Neural cell (in vitro differentiated cells): ENCODE measurements around the gene CDKN2AIPNL. TPM values are rescaled to one million over a fixed set of nuclear protein-coding genes. Genes with fewer than 3 reads are reported as not detected.

Experiments
- H2AFZ ChIP-seq: fragments of 200-600, 300-800 bp; sonication (generic), shearing (Covaris generic); 2 replicates; pipeline ENCODE4 v1.6.0; 2014; ENCODE audit warnings: low read depth, mild to moderate bottlenecking, antibody characterized with exemption, low read length, moderate library complexity
- H3F3A ChIP-seq: fragments of 200-600 bp; shearing (Covaris generic); 2 replicates; pipeline ENCODE4 v1.6.1; 2016; ENCODE audit warnings: mild to moderate bottlenecking, moderate library complexity, mixed read lengths, antibody characterized with exemption, low read length; ENCODE audit not compliant: insufficient read depth, poor library complexity, severe bottlenecking
- H3K27ac ChIP-seq: fragments of 200-600, 300-800 bp; sonication (generic), shearing (Covaris generic); 2 replicates; pipeline ENCODE4 v1.5.1; 2014; ENCODE audit warnings: mild to moderate bottlenecking, low read length, moderate library complexity
- H3K27me3 ChIP-seq: fragments of 300-800, 200-600 bp; sonication (generic), shearing (Covaris generic); 2 replicates; pipeline ENCODE4 v1.6.0; 2014; ENCODE audit warnings: mild to moderate bottlenecking, low read depth, low read length, moderate library complexity; ENCODE audit not compliant: insufficient read depth
- H3K36me3 ChIP-seq: fragments of 300-800, 200-600 bp; sonication (generic), shearing (Covaris generic); 2 replicates; pipeline ENCODE4 v1.5.1; 2014; ENCODE audit warnings: mild to moderate bottlenecking, antibody characterized with exemption, low read length, moderate library complexity; ENCODE audit not compliant: insufficient read depth
- H3K4me2 ChIP-seq: fragments of 300-800, 200-600 bp; sonication (generic), shearing (Covaris generic); 2 replicates; pipeline ENCODE4 v1.6.0; 2014; ENCODE audit warnings: mild to moderate bottlenecking, low read length
- H3K4me3 ChIP-seq: fragments of 300-800, 200-600 bp; sonication (generic), shearing (Covaris generic); 2 replicates; pipeline ENCODE4 v1.5.1; 2014; ENCODE audit warnings: mild to moderate bottlenecking, low read length, moderate library complexity
- H3K79me2 ChIP-seq: fragments of 200-600 bp; shearing (Covaris generic); replicated peaks from 2 replicates; pipeline ENCODE4 v1.6.0; 2014; ENCODE audit warnings: mild to moderate bottlenecking, low read length, moderate library complexity; ENCODE audit not compliant: insufficient read depth
- H3K9ac ChIP-seq: fragments of 300-800, 200-600 bp; sonication (generic), shearing (Covaris generic); 2 replicates; pipeline ENCODE4 v1.6.1; 2016; ENCODE audit warnings: mild to moderate bottlenecking, low read length, mixed read lengths
- H3K9me2 ChIP-seq: fragments of 200-600 bp; shearing (Covaris generic); 2 replicates; pipeline ENCODE4 v1.6.1; 2016; ENCODE audit warnings: mild to moderate bottlenecking, low read length, mixed read lengths; ENCODE audit not compliant: insufficient read depth
- H3K9me3 ChIP-seq: fragments of 200-600, 300-800 bp; sonication (generic), shearing (Covaris generic); 2 replicates; pipeline ENCODE4 v1.6.1; 2016; ENCODE audit warnings: mild to moderate bottlenecking, mixed run types, low read length, moderate library complexity, mixed read lengths
- H4K20me1 ChIP-seq: fragments of 200-600 bp; shearing (Covaris generic); 2 replicates; pipeline ENCODE4 v1.6.1; 2016; ENCODE audit warnings: mild to moderate bottlenecking, mixed run types; ENCODE audit not compliant: insufficient read depth
- CTCF ChIP-seq: fragments of 450-650 bp; IDR thresholded peaks from 2 replicates; pipeline ENCODE4 v1.5.1; 2014; ENCODE audit warnings: antibody characterized with exemption, mild to moderate bottlenecking, moderate library complexity; ENCODE audit not compliant: poor library complexity, severe bottlenecking
- EP300 ChIP-seq: fragments of 450-650 bp; conservative IDR thresholded peaks from 2 replicates; pipeline ENCODE4 v1.6.1; 2014; ENCODE audit warnings: antibody characterized with exemption, mild to moderate bottlenecking, moderate library complexity; ENCODE audit not compliant: poor library complexity, severe bottlenecking
- EZH2 ChIP-seq: fragments of 200-600, 300-800 bp; shearing (Covaris generic), sonication (generic); IDR thresholded peaks from 2 replicates; pipeline ENCODE4 v1.6.1; 2014; ENCODE audit warnings: antibody characterized with exemption, low read length, borderline replicate concordance, mild to moderate bottlenecking; ENCODE audit not compliant: insufficient read depth, poor library complexity, severe bottlenecking
- MXI1 ChIP-seq: fragments of 450-650 bp; conservative IDR thresholded peaks from 2 replicates; pipeline ENCODE4 v1.6.1; 2014; ENCODE audit warnings: antibody characterized with exemption, mild to moderate bottlenecking; ENCODE audit not compliant: poor library complexity, severe bottlenecking
- POLR2AphosphoS5 ChIP-seq: IDR thresholded peaks from 2 replicates; pipeline ENCODE4 v1.6.1; 2012
- RAD21 ChIP-seq: fragments of 450-650 bp; conservative IDR thresholded peaks from 2 replicates; pipeline ENCODE4 v1.6.1; 2014; ENCODE audit warnings: antibody characterized with exemption, mild to moderate bottlenecking, moderate library complexity
- REST ChIP-seq: IDR thresholded peaks from 2 replicates; pipeline ENCODE4 v1.6.1; 2012; ENCODE audit warnings: borderline replicate concordance
- SMC3 ChIP-seq: fragments of 450-650 bp; conservative IDR thresholded peaks from 2 replicates; pipeline ENCODE4 v1.6.1; 2014; ENCODE audit warnings: antibody characterized with exemption, mild to moderate bottlenecking, moderate library complexity; ENCODE audit not compliant: poor library complexity
- TAF1 ChIP-seq: IDR thresholded peaks from 2 replicates; pipeline ENCODE4 v1.6.1; 2012; ENCODE audit warnings: low read depth
- polyA plus RNA-seq: library from polyadenylated mRNA; depleted of rRNA; stranded (reverse); fragments of >200 nt; gene quantifications from 2 replicates; pipeline ENCODE4 v1.2.3, GENCODE V29; 2014

CDKN2AIPNL gene
- polyA plus RNA-seq, 1 donor from 2014 or later, result 78.4 TPM

- no peak overlapping the region for H3K27ac ChIP-seq
- no peak overlapping the region for H3K4me2 ChIP-seq
- H3K27me3 ChIP-seq, result no peaks in the 10 kb centered on the region
- TF ChIP-seq RAD21 (no peak), CTCF (no peak), EP300 (no peak)
- H3K9me2 ChIP-seq, result no peaks in the 10 kb centered on the region
- no peaks in the 10 kb centered on the region for H3K79me2 ChIP-seq
- no peak overlapping the region for H3K9ac ChIP-seq
- H3K9me3 ChIP-seq, result no peaks in the 10 kb centered on the region
- H3F3A ChIP-seq, result no peaks in the 10 kb centered on the region
- H3K36me3 ChIP-seq, result no peaks in the 10 kb centered on the region
- H4K20me1 ChIP-seq, result no peaks in the 10 kb centered on the region
- no peak overlapping the region for H3K4me3 ChIP-seq
- no peak overlapping the region for H2AFZ ChIP-seq
Observed at GRCh38 chr5:134456825-134457224, 45.1 kb upstream of the CDKN2AIPNL start.

GRCh38 chr5:134455466-134455865 lies 43.8 kb upstream of the CDKN2AIPNL start:
- Histone ChIP-seq H3K9me3 (no peaks in the 10 kb centered on the region), H3K27me3 (no peaks in the 10 kb centered on the region), H3K9ac (no peak overlapping the region), H3F3A (no peaks in the 10 kb centered on the region), H3K4me2 (no peak overlapping the region), H3K79me2 (no peaks in the 10 kb centered on the region), H4K20me1 (no peaks in the 10 kb centered on the region), H3K36me3 (no peaks in the 10 kb centered on the region), H3K27ac (no peak overlapping the region), H3K9me2 (no peaks in the 10 kb centered on the region), H3K4me3 (no peak overlapping the region), H2AFZ (no peak overlapping the region)
- TF ChIP-seq EZH2 (no peak), CTCF (no peak), RAD21 (no peak), SMC3 (no peak), EP300 (no peak), POLR2AphosphoS5 (no peak), MXI1 (no peak), TAF1 (no peak), REST (no peak)
